GM19372 (cell line): Measurements from ENCODE around the gene FLAD1.

ENCODE experiments used
- ATAC-seq: cut with Tn5 transposase; IDR thresholded peaks from one replicate; pipeline ENCODE4 v1.9.1; 2021; ENCODE audit warnings: mild to moderate bottlenecking, low read depth, moderate library complexity; ENCODE audit not compliant: unreplicated experiment

FLAD1 gene

GRCh38 chr1:155033524-155033923, 50.4 kb downstream of the FLAD1 start, which contains the start of the genes DCST1 and DCST2:
TSS of gene DCST1 (plus strand) at chr1:155033824. CDS start at chr1:155034037, 213 bp downstream.
TSS of gene DCST2 (minus strand) at chr1:155033781. CDS start at chr1:155033701, 80 bp downstream.
- no peak for ATAC-seq

- no peak for ATAC-seq
Measured at GRCh38 chr1:155034318-155035208, 51.4 kb downstream of the FLAD1 start.

GRCh38 chr1:155035936-155036335, 52.8 kb downstream of the FLAD1 start:
- ATAC-seq = no peak

GRCh38 chr1:155037043-155037442, 53.9 kb downstream of the FLAD1 start:
- no peak for ATAC-seq

- no peak for ATAC-seq
Measured at GRCh38 chr1:155037851-155038441, 54.8 kb downstream of the FLAD1 start.

GRCh38 chr1:155038602-155039307, 55.6 kb downstream of the FLAD1 start:
- ATAC-seq = no peak

- ATAC-seq = no peak
Measured at GRCh38 chr1:155039308-155039669, 56.1 kb downstream of the FLAD1 start.

- ATAC-seq = no peak
Measured at GRCh38 chr1:155040358-155041093, 57.4 kb downstream of the FLAD1 start.
